ENCODE measurements around the gene BCOR. TPM values are rescaled to one million over a fixed set of nuclear protein-coding genes. Genes with fewer than 3 reads are reported as not detected.

The BCOR gene
- total and polyA plus RNA-seq, 9 of the 15 experiments (the other 6 are each of a cell fraction or from before 2014, with no cell fraction given): 27.5 to 113 (median 37.6) TPM

GRCh38 chrX:40100537-40101429 is 3.0 kb upstream of the BCOR start (continued):
- TF ChIP-seq ATF1 (CRISPR knock-in tag; IDR thresholded peaks at IDR 0.05): no peak
- TF ChIP-seq ATF1 (tag; IDR thresholded peaks at IDR 0.05): peak; percentile 50
- TF ChIP-seq CXXC5 (CRISPR knock-in tag; IDR thresholded peaks at IDR 0.05): peak; percentile 4; the same call in 1 of the 2 replicates
- TF ChIP-seq, protein P1, sequence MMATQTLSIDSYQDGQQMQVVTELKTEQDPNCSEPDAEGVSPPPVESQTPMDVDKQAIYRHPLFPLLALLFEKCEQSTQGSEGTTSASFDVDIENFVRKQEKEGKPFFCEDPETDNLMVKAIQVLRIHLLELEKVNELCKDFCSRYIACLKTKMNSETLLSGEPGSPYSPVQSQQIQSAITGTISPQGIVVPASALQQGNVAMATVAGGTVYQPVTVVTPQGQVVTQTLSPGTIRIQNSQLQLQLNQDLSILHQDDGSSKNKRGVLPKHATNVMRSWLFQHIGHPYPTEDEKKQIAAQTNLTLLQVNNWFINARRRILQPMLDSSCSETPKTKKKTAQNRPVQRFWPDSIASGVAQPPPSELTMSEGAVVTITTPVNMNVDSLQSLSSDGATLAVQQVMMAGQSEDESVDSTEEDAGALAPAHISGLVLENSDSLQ (IDR thresholded peaks at IDR 0.05): no peak
- no peak for TF ChIP-seq FOXK1 (CRISPR knock-in tag; IDR thresholded peaks at IDR 0.05; ENCODE audit: borderline replicate concordance)
- no peak for TF ChIP-seq TEAD2 (tag; IDR thresholded peaks at IDR 0.05)
- TF ChIP-seq, protein P2, sequence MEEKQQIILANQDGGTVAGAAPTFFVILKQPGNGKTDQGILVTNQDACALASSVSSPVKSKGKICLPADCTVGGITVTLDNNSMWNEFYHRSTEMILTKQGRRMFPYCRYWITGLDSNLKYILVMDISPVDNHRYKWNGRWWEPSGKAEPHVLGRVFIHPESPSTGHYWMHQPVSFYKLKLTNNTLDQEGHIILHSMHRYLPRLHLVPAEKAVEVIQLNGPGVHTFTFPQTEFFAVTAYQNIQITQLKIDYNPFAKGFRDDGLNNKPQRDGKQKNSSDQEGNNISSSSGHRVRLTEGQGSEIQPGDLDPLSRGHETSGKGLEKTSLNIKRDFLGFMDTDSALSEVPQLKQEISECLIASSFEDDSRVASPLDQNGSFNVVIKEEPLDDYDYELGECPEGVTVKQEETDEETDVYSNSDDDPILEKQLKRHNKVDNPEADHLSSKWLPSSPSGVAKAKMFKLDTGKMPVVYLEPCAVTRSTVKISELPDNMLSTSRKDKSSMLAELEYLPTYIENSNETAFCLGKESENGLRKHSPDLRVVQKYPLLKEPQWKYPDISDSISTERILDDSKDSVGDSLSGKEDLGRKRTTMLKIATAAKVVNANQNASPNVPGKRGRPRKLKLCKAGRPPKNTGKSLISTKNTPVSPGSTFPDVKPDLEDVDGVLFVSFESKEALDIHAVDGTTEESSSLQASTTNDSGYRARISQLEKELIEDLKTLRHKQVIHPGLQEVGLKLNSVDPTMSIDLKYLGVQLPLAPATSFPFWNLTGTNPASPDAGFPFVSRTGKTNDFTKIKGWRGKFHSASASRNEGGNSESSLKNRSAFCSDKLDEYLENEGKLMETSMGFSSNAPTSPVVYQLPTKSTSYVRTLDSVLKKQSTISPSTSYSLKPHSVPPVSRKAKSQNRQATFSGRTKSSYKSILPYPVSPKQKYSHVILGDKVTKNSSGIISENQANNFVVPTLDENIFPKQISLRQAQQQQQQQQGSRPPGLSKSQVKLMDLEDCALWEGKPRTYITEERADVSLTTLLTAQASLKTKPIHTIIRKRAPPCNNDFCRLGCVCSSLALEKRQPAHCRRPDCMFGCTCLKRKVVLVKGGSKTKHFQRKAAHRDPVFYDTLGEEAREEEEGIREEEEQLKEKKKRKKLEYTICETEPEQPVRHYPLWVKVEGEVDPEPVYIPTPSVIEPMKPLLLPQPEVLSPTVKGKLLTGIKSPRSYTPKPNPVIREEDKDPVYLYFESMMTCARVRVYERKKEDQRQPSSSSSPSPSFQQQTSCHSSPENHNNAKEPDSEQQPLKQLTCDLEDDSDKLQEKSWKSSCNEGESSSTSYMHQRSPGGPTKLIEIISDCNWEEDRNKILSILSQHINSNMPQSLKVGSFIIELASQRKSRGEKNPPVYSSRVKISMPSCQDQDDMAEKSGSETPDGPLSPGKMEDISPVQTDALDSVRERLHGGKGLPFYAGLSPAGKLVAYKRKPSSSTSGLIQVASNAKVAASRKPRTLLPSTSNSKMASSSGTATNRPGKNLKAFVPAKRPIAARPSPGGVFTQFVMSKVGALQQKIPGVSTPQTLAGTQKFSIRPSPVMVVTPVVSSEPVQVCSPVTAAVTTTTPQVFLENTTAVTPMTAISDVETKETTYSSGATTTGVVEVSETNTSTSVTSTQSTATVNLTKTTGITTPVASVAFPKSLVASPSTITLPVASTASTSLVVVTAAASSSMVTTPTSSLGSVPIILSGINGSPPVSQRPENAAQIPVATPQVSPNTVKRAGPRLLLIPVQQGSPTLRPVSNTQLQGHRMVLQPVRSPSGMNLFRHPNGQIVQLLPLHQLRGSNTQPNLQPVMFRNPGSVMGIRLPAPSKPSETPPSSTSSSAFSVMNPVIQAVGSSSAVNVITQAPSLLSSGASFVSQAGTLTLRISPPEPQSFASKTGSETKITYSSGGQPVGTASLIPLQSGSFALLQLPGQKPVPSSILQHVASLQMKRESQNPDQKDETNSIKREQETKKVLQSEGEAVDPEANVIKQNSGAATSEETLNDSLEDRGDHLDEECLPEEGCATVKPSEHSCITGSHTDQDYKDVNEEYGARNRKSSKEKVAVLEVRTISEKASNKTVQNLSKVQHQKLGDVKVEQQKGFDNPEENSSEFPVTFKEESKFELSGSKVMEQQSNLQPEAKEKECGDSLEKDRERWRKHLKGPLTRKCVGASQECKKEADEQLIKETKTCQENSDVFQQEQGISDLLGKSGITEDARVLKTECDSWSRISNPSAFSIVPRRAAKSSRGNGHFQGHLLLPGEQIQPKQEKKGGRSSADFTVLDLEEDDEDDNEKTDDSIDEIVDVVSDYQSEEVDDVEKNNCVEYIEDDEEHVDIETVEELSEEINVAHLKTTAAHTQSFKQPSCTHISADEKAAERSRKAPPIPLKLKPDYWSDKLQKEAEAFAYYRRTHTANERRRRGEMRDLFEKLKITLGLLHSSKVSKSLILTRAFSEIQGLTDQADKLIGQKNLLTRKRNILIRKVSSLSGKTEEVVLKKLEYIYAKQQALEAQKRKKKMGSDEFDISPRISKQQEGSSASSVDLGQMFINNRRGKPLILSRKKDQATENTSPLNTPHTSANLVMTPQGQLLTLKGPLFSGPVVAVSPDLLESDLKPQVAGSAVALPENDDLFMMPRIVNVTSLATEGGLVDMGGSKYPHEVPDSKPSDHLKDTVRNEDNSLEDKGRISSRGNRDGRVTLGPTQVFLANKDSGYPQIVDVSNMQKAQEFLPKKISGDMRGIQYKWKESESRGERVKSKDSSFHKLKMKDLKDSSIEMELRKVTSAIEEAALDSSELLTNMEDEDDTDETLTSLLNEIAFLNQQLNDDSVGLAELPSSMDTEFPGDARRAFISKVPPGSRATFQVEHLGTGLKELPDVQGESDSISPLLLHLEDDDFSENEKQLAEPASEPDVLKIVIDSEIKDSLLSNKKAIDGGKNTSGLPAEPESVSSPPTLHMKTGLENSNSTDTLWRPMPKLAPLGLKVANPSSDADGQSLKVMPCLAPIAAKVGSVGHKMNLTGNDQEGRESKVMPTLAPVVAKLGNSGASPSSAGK (IDR thresholded peaks at IDR 0.05): no peak
- peak; percentile 61 for TF ChIP-seq CREM (IDR thresholded peaks at IDR 0.05; ENCODE audit: low read depth)
- TF ChIP-seq TEAD4 (IDR thresholded peaks at IDR 0.05; ENCODE audit: low read length): no peak
- TF ChIP-seq TEAD4 (CRISPR knock-in tag; IDR thresholded peaks at IDR 0.05; ENCODE audit: borderline replicate concordance): no peak
- TF ChIP-seq, protein P3, sequence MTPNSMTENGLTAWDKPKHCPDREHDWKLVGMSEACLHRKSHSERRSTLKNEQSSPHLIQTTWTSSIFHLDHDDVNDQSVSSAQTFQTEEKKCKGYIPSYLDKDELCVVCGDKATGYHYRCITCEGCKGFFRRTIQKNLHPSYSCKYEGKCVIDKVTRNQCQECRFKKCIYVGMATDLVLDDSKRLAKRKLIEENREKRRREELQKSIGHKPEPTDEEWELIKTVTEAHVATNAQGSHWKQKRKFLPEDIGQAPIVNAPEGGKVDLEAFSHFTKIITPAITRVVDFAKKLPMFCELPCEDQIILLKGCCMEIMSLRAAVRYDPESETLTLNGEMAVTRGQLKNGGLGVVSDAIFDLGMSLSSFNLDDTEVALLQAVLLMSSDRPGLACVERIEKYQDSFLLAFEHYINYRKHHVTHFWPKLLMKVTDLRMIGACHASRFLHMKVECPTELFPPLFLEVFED (CRISPR knock-in tag; conservative IDR thresholded peaks at IDR 0.05): no peak
- no peak; the same call in 1 of the 2 replicates for TF ChIP-seq KAT7 (CRISPR knock-in tag; IDR thresholded peaks at IDR 0.05; ENCODE audit: borderline replicate concordance)
